Neural cell (in vitro differentiated cells): ENCODE results near the gene F12. TPM values are rescaled to one million over a fixed set of nuclear protein-coding genes. Genes with fewer than 3 reads are reported as not detected.
"Not testable (repeated sequence)": the region's sequence is repeated elsewhere in the genome, so short reads cannot be mapped to it uniquely, and the experiment has no call there.

Experiments used
- H2AFZ ChIP-seq: fragments of 200-600, 300-800 bp; sonication (generic), shearing (Covaris generic); 2 replicates; pipeline ENCODE4 v1.6.0; 2014; ENCODE audit warnings: low read depth, mild to moderate bottlenecking, antibody characterized with exemption, low read length, moderate library complexity
- H3F3A ChIP-seq: fragments of 200-600 bp; shearing (Covaris generic); 2 replicates; pipeline ENCODE4 v1.6.1; 2016; ENCODE audit warnings: mild to moderate bottlenecking, moderate library complexity, mixed read lengths, antibody characterized with exemption, low read length; ENCODE audit not compliant: insufficient read depth, poor library complexity, severe bottlenecking
- H3K27ac ChIP-seq: fragments of 200-600, 300-800 bp; sonication (generic), shearing (Covaris generic); 2 replicates; pipeline ENCODE4 v1.5.1; 2014; ENCODE audit warnings: mild to moderate bottlenecking, low read length, moderate library complexity
- H3K27me3 ChIP-seq: fragments of 300-800, 200-600 bp; sonication (generic), shearing (Covaris generic); 2 replicates; pipeline ENCODE4 v1.6.0; 2014; ENCODE audit warnings: mild to moderate bottlenecking, low read depth, low read length, moderate library complexity; ENCODE audit not compliant: insufficient read depth
- H3K36me3 ChIP-seq: fragments of 300-800, 200-600 bp; sonication (generic), shearing (Covaris generic); 2 replicates; pipeline ENCODE4 v1.5.1; 2014; ENCODE audit warnings: mild to moderate bottlenecking, antibody characterized with exemption, low read length, moderate library complexity; ENCODE audit not compliant: insufficient read depth
- H3K4me2 ChIP-seq: fragments of 300-800, 200-600 bp; sonication (generic), shearing (Covaris generic); 2 replicates; pipeline ENCODE4 v1.6.0; 2014; ENCODE audit warnings: mild to moderate bottlenecking, low read length
- H3K4me3 ChIP-seq: fragments of 300-800, 200-600 bp; sonication (generic), shearing (Covaris generic); 2 replicates; pipeline ENCODE4 v1.5.1; 2014; ENCODE audit warnings: mild to moderate bottlenecking, low read length, moderate library complexity
- H3K79me2 ChIP-seq: fragments of 200-600 bp; shearing (Covaris generic); replicated peaks from 2 replicates; pipeline ENCODE4 v1.6.0; 2014; ENCODE audit warnings: mild to moderate bottlenecking, low read length, moderate library complexity; ENCODE audit not compliant: insufficient read depth
- H3K9ac ChIP-seq: fragments of 300-800, 200-600 bp; sonication (generic), shearing (Covaris generic); 2 replicates; pipeline ENCODE4 v1.6.1; 2016; ENCODE audit warnings: mild to moderate bottlenecking, low read length, mixed read lengths
- H3K9me2 ChIP-seq: fragments of 200-600 bp; shearing (Covaris generic); 2 replicates; pipeline ENCODE4 v1.6.1; 2016; ENCODE audit warnings: mild to moderate bottlenecking, low read length, mixed read lengths; ENCODE audit not compliant: insufficient read depth
- H3K9me3 ChIP-seq: fragments of 200-600, 300-800 bp; sonication (generic), shearing (Covaris generic); 2 replicates; pipeline ENCODE4 v1.6.1; 2016; ENCODE audit warnings: mild to moderate bottlenecking, mixed run types, low read length, moderate library complexity, mixed read lengths
- H4K20me1 ChIP-seq: fragments of 200-600 bp; shearing (Covaris generic); 2 replicates; pipeline ENCODE4 v1.6.1; 2016; ENCODE audit warnings: mild to moderate bottlenecking, mixed run types; ENCODE audit not compliant: insufficient read depth
- EP300 ChIP-seq: fragments of 450-650 bp; conservative IDR thresholded peaks from 2 replicates; pipeline ENCODE4 v1.6.1; 2014; ENCODE audit warnings: antibody characterized with exemption, mild to moderate bottlenecking, moderate library complexity; ENCODE audit not compliant: poor library complexity, severe bottlenecking
- EZH2 ChIP-seq: fragments of 200-600, 300-800 bp; shearing (Covaris generic), sonication (generic); IDR thresholded peaks from 2 replicates; pipeline ENCODE4 v1.6.1; 2014; ENCODE audit warnings: antibody characterized with exemption, low read length, borderline replicate concordance, mild to moderate bottlenecking; ENCODE audit not compliant: insufficient read depth, poor library complexity, severe bottlenecking
- MXI1 ChIP-seq: fragments of 450-650 bp; conservative IDR thresholded peaks from 2 replicates; pipeline ENCODE4 v1.6.1; 2014; ENCODE audit warnings: antibody characterized with exemption, mild to moderate bottlenecking; ENCODE audit not compliant: poor library complexity, severe bottlenecking
- POLR2AphosphoS5 ChIP-seq: IDR thresholded peaks from 2 replicates; pipeline ENCODE4 v1.6.1; 2012
- RAD21 ChIP-seq: fragments of 450-650 bp; conservative IDR thresholded peaks from 2 replicates; pipeline ENCODE4 v1.6.1; 2014; ENCODE audit warnings: antibody characterized with exemption, mild to moderate bottlenecking, moderate library complexity
- SMC3 ChIP-seq: fragments of 450-650 bp; conservative IDR thresholded peaks from 2 replicates; pipeline ENCODE4 v1.6.1; 2014; ENCODE audit warnings: antibody characterized with exemption, mild to moderate bottlenecking, moderate library complexity; ENCODE audit not compliant: poor library complexity
- TAF1 ChIP-seq: IDR thresholded peaks from 2 replicates; pipeline ENCODE4 v1.6.1; 2012; ENCODE audit warnings: low read depth
- polyA plus RNA-seq: library from polyadenylated mRNA; depleted of rRNA; stranded (reverse); fragments of >200 nt; gene quantifications from 2 replicates; pipeline ENCODE4 v1.2.3, GENCODE V29; 2014
- TF ChIP-seq, protein P1 (sequence below): fragments of 450-650 bp; IDR thresholded peaks from 2 replicates; pipeline ENCODE4 v1.5.1; 2014; ENCODE audit warnings: antibody characterized with exemption, mild to moderate bottlenecking, moderate library complexity; ENCODE audit not compliant: poor library complexity, severe bottlenecking
- TF ChIP-seq, protein P2 (sequence below): IDR thresholded peaks from 2 replicates; pipeline ENCODE4 v1.6.1; 2012; ENCODE audit warnings: borderline replicate concordance

F12 gene
- polyA plus RNA-seq, 1 donor from 2014 or later: 1.4 TPM

DNA sequence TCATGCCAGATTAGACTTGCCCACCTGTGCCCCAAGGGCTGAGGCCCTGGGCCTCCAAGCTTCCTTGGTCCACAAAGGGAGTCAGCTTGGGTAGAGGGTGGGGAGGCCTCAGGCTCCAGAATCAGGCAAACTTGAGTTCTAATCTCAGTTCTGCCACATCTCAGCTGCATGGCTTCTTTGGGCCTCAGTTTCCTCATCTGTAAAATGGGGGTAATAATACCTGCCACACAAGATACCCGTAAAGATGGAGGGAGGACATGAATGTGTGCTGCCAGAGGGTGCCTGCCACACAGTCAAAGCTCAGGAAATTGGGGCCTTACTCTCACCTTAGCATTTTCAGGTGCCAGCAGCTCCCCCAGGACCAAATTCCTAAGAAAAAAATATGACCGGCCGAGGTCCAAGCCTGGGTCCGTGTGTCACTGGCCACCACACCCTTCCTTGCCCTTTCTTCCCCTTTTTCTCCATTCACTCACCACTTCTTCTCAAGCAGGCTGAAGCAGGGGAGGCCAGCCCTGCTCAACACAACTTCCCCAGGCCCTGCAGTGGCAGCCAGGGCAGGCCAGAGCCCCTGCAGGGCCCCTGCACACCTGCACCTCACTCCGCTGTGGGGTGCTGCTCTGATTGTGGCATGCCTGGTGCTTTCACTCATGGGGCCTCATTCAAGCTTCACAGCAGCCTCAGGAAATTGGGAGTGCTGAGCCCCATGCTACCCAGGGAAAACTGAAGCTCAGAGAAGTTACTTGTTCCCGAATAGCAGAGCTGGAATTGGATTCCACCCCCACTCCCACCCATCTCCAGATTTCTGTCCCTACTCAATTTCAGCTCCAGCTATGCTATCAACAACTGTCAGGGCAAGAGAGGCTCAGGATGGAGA lies 47.7 kb downstream of the F12 start:
- Histone ChIP-seq H3K4me2 (no peak overlapping the region), H3F3A (no peaks in the 10 kb centered on the region), H3K27ac (no peak overlapping the region), H4K20me1 (no peaks in the 10 kb centered on the region), H3K27me3 (peaks cover 5% of the 10 kb centered on the region), H2AFZ (no peak overlapping the region), H3K9me2 (no peaks in the 10 kb centered on the region), H3K4me3 (no peak overlapping the region), H3K9ac (no peak overlapping the region), H3K36me3 (no peaks in the 10 kb centered on the region), H3K9me3 (no peaks in the 10 kb centered on the region), H3K79me2 (no peaks in the 10 kb centered on the region)
- TF ChIP-seq RAD21 (no peak), EZH2 (no peak), EP300 (no peak), MXI1 (no peak), SMC3 (no peak), POLR2AphosphoS5 (no peak), TAF1 (no peak)
- TF ChIP-seq, protein P1, sequence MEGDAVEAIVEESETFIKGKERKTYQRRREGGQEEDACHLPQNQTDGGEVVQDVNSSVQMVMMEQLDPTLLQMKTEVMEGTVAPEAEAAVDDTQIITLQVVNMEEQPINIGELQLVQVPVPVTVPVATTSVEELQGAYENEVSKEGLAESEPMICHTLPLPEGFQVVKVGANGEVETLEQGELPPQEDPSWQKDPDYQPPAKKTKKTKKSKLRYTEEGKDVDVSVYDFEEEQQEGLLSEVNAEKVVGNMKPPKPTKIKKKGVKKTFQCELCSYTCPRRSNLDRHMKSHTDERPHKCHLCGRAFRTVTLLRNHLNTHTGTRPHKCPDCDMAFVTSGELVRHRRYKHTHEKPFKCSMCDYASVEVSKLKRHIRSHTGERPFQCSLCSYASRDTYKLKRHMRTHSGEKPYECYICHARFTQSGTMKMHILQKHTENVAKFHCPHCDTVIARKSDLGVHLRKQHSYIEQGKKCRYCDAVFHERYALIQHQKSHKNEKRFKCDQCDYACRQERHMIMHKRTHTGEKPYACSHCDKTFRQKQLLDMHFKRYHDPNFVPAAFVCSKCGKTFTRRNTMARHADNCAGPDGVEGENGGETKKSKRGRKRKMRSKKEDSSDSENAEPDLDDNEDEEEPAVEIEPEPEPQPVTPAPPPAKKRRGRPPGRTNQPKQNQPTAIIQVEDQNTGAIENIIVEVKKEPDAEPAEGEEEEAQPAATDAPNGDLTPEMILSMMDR: no peak
- TF ChIP-seq, protein P2, sequence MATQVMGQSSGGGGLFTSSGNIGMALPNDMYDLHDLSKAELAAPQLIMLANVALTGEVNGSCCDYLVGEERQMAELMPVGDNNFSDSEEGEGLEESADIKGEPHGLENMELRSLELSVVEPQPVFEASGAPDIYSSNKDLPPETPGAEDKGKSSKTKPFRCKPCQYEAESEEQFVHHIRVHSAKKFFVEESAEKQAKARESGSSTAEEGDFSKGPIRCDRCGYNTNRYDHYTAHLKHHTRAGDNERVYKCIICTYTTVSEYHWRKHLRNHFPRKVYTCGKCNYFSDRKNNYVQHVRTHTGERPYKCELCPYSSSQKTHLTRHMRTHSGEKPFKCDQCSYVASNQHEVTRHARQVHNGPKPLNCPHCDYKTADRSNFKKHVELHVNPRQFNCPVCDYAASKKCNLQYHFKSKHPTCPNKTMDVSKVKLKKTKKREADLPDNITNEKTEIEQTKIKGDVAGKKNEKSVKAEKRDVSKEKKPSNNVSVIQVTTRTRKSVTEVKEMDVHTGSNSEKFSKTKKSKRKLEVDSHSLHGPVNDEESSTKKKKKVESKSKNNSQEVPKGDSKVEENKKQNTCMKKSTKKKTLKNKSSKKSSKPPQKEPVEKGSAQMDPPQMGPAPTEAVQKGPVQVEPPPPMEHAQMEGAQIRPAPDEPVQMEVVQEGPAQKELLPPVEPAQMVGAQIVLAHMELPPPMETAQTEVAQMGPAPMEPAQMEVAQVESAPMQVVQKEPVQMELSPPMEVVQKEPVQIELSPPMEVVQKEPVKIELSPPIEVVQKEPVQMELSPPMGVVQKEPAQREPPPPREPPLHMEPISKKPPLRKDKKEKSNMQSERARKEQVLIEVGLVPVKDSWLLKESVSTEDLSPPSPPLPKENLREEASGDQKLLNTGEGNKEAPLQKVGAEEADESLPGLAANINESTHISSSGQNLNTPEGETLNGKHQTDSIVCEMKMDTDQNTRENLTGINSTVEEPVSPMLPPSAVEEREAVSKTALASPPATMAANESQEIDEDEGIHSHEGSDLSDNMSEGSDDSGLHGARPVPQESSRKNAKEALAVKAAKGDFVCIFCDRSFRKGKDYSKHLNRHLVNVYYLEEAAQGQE: no peak

DNA sequence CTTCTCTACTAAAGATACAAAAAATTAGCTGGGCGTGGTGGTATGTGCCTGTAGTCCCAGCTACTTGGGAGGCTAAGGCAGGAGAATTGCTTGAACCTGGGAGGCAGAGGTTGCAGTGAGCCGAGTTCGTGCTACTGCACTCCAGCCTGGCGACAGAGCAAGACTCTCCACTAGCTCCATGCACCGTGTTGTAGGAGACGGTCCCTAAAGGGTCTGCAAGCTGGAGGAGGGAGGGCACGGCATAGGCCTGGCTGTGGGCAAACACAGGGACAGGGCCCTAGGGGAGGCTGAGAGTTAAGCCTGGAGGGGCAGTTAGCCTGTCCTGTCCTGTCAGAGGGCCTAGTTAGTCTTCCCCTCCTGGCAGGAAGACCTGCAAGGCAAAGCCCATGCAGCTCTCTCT lies 48.6 kb downstream of the F12 start:
- not testable (repeated sequence) for H3K9me2 ChIP-seq, H3K36me3 ChIP-seq, H3K9ac ChIP-seq

More for the DNA sequence above, 48.6 kb downstream of the F12 start:
- not testable (repeated sequence) for H3K27me3 ChIP-seq, H3K4me3 ChIP-seq, H3K79me2 ChIP-seq, H3K4me2 ChIP-seq, H3F3A ChIP-seq, H4K20me1 ChIP-seq, H2AFZ ChIP-seq, H3K9me3 ChIP-seq
- peak overlapping the region; percentile 93 for H3K27ac ChIP-seq
